Karpas-422 (cell line): ENCODE data around the gene SLC9A6. TPM values are rescaled to one million over a fixed set of nuclear protein-coding genes. Genes with fewer than 3 reads are reported as not detected.
A peak's percentile ranks its signal among the peaks of the same experiment; 100 is the strongest.
"Not testable (repeated sequence)": the region's sequence is repeated elsewhere in the genome, so short reads cannot be mapped to it uniquely, and the experiment has no call there.

Experiments
- DNase-seq: peaks from one replicate; pipeline ENCODE4 v3.0.0-alpha.2; 2015
- H2AFZ ChIP-seq: fragments of 200-600 bp; sonication (generic); 2 replicates; pipeline ENCODE4 v1.6.1; 2014; ENCODE audit warnings: antibody characterized with exemption, low read length, mixed read lengths
- H3K27ac ChIP-seq: fragments of 200-600 bp; sonication (generic); 2 replicates; pipeline ENCODE4 v1.5.1; 2014; ENCODE audit warnings: mild to moderate bottlenecking, low read length, moderate library complexity
- H3K27me3 ChIP-seq: fragments of 200-600 bp; sonication (generic); 2 replicates; pipeline ENCODE4 v1.6.1; 2014; ENCODE audit warnings: low read length, mixed read lengths
- H3K36me3 ChIP-seq: fragments of 200-600 bp; sonication (generic); 2 replicates; pipeline ENCODE4 v1.6.1; 2014; ENCODE audit warnings: low read length, mixed read lengths; ENCODE audit not compliant: insufficient read depth
- H3K4me1 ChIP-seq: fragments of 200-600 bp; sonication (generic); 2 replicates; pipeline ENCODE4 v1.6.1; 2014; ENCODE audit warnings: mild to moderate bottlenecking, low read length, mixed read lengths
- H3K4me2 ChIP-seq: fragments of 200-600 bp; sonication (generic); 2 replicates; pipeline ENCODE4 v1.6.1; 2014; ENCODE audit warnings: low read length, low read depth, mild to moderate bottlenecking; ENCODE audit not compliant: poor library complexity, severe bottlenecking
- H3K4me3 ChIP-seq: fragments of 200-600 bp; sonication (generic); 2 replicates; pipeline ENCODE4 v1.5.1; 2014; ENCODE audit warnings: mild to moderate bottlenecking, antibody characterized with exemption, low read length, mixed read lengths
- H3K79me2 ChIP-seq: fragments of 200-600 bp; sonication (generic); 2 replicates; pipeline ENCODE4 v1.6.1; 2014; ENCODE audit warnings: mild to moderate bottlenecking, low read length, mixed read lengths
- H3K9ac ChIP-seq: fragments of 200-600 bp; sonication (generic); 2 replicates; pipeline ENCODE4 v1.6.0; 2014; ENCODE audit warnings: low read length
- H3K9me2 ChIP-seq: fragments of 200-600 bp; sonication (generic), shearing (Covaris generic); replicated peaks from 2 replicates; pipeline ENCODE4 v1.6.0; 2014; ENCODE audit warnings: mild to moderate bottlenecking, low read length, moderate library complexity; ENCODE audit not compliant: insufficient read depth
- H3K9me3 ChIP-seq: fragments of 300-700, 200-600 bp; sonication (generic); 2 replicates; pipeline ENCODE4 v1.6.1; 2014; ENCODE audit warnings: low read length, mixed read lengths
- H4K20me1 ChIP-seq: fragments of 200-600 bp; sonication (generic); 2 replicates; pipeline ENCODE4 v1.6.1; 2014; ENCODE audit warnings: mild to moderate bottlenecking, antibody characterized with exemption, low read length, low read depth; ENCODE audit not compliant: insufficient read depth
- total RNA-seq: library from RNA; depleted of rRNA; stranded (reverse); fragments of >200 nt; shearing (Covaris generic); gene quantifications from 2 replicates; pipeline ENCODE4 v1.2.3, GENCODE V29; 2014; ENCODE audit warnings: low replicate concordance

SLC9A6 gene
- total RNA-seq, 1 experiment from 2014 or later: 18.3 TPM

DNA sequence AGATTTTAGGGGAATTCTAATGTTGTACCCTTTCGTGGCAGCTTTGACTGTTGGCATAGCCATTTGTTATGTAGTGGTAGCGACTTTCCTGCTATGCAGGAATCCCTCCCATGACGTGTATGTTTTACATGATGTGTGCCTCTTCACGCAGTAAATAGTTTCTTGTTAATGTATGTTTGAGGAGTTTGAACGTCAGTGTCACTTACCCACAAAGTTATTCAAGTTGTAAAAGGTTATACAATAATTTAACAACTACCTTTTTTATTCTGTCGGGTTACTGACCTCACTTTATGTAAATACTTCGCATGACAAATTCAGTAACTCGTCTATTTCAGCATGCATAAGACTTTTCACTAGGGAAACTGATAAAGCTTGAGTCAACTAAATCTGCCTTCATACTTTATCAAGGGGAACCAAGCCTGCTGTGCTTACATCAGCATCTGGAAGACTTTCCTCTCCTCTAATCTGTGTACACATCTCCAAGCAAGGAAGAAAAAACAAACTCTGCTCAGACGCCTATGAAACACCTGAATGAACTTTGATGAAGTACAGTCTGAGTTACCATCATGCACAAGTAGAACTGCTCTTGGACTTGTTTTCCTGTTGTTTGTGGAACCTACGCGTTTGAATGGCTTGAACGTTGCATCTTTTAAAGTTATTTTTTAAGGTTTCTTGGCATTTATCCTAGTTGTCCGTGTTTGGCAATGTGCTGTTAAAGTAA, 61.2 kb downstream of the SLC9A6 start:
- no peak overlapping the region for H2AFZ ChIP-seq
- no peaks in the 10 kb centered on the region for H3K79me2 ChIP-seq
- H3K9me3 ChIP-seq: no peaks in the 10 kb centered on the region
- no peaks in the 10 kb centered on the region for H3K9me2 ChIP-seq
- no peaks in the 10 kb centered on the region for H3K4me1 ChIP-seq
- no peak overlapping the region for H3K9ac ChIP-seq
- peak; percentile 17 for DNase-seq
- H3K4me3 ChIP-seq: no peak overlapping the region
- no peak overlapping the region for H3K27ac ChIP-seq
- H4K20me1 ChIP-seq: no peaks in the 10 kb centered on the region
- no peak overlapping the region for H3K4me2 ChIP-seq
- H3K36me3 ChIP-seq: no peaks in the 10 kb centered on the region
- no peaks in the 10 kb centered on the region for H3K27me3 ChIP-seq

DNA sequence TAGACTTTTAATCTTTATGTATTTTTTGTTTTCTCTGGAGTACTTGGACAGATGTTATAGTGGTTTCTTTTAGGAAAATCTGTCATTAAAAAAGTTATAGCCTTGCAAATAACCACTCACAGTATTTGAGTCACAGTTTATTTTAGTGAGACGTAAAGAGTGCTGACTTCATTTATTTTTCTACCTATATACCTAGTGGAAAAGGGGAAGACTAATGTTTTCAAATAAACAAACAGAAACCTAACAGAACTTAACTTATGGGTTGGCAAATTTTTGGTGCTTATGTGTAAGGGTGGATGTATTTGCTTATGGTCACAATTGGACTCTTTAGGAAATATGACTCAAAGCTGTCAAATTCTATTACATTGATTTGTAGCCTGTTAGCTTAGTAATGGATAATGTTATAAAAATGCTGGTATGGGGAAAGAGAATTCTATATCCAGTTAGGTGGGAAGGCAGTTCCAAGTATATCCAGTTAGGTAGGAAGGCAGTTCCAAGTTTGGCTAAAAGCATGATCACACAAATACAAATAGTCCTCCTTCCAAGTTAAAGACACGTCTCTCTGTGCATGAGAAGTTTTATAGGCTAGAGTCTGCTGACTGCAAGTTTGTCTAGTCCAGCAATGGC, 61.9 kb downstream of the SLC9A6 start:
- Histone ChIP-seq H3K27me3 (no peaks in the 10 kb centered on the region), H3K36me3 (no peaks in the 10 kb centered on the region)

DNA sequence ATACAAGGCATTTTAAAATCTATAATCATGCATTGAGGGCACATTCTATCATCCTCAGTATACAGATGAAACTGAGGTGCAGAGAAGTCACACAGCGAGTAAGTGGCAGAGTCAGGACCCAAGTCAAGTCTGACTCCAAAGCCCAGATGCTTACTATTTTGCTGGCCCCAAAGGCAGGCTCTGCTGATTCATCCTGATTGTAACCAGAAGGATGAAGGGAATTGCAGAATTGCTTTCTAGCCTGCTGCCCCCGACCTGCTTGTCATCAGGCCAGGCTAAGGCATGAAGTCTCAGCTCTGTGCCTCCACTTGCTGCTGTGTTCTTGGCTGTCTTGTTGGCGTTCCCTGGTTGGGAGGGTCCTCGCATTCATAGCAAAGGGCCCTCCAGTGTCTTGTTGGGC, 62.7 kb downstream of the SLC9A6 start:
- Histone ChIP-seq H3K36me3 (no peaks in the 10 kb centered on the region), H4K20me1 (no peaks in the 10 kb centered on the region), H3K27me3 (no peaks in the 10 kb centered on the region), H3K4me3 (no peak overlapping the region), H3K9me3 (no peaks in the 10 kb centered on the region), H3K9me2 (no peaks in the 10 kb centered on the region), H3K79me2 (no peaks in the 10 kb centered on the region), H3K27ac (no peak overlapping the region), H3K9ac (no peak overlapping the region), H3K4me2 (no peak overlapping the region), H3K4me1 (no peaks in the 10 kb centered on the region), H2AFZ (no peak overlapping the region)
- no peak for DNase-seq

More for the DNA sequence above, 61.9 kb downstream of the SLC9A6 start:
- Histone ChIP-seq H3K4me3 (no peak overlapping the region), H3K27ac (no peak overlapping the region), H3K9me3 (no peaks in the 10 kb centered on the region), H3K79me2 (no peaks in the 10 kb centered on the region), H3K9me2 (no peaks in the 10 kb centered on the region), H3K4me1 (no peaks in the 10 kb centered on the region), H4K20me1 (no peaks in the 10 kb centered on the region), H3K9ac (no peak overlapping the region), H3K4me2 (no peak overlapping the region), H2AFZ (no peak overlapping the region)
- DNase-seq: no peak

DNA sequence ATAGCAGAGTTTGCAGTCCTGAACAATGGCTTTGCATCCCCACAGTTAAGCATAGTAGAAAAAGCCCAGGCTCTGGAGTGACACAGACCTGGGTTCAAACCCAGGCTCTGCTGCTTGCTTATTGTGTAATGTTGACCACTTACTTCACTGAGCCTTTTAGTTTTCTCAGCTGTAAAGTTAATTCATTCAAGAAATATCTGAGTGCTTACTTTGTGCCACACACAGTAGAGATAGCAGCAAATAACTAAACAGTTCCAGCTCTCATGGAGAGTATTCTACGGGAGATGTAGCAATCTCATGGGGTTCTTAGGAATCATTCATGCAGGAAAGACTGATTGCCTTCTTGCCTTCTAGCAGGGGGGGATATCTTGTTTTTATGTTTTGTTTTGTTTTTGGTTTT, 63.2 kb downstream of the SLC9A6 start:
- no peaks in the 10 kb centered on the region for H3K27me3 ChIP-seq
- H3K79me2 ChIP-seq: no peaks in the 10 kb centered on the region
- no peaks in the 10 kb centered on the region for H3K36me3 ChIP-seq
- no peaks in the 10 kb centered on the region for H3K4me1 ChIP-seq
- H3K9me2 ChIP-seq: no peaks in the 10 kb centered on the region
- no peaks in the 10 kb centered on the region for H4K20me1 ChIP-seq
- no peak overlapping the region for H3K4me2 ChIP-seq
- no peak overlapping the region for H3K9ac ChIP-seq
- no peak for DNase-seq
- no peak overlapping the region for H3K4me3 ChIP-seq
- no peak overlapping the region for H3K27ac ChIP-seq
- H2AFZ ChIP-seq: no peak overlapping the region
- no peaks in the 10 kb centered on the region for H3K9me3 ChIP-seq

DNA sequence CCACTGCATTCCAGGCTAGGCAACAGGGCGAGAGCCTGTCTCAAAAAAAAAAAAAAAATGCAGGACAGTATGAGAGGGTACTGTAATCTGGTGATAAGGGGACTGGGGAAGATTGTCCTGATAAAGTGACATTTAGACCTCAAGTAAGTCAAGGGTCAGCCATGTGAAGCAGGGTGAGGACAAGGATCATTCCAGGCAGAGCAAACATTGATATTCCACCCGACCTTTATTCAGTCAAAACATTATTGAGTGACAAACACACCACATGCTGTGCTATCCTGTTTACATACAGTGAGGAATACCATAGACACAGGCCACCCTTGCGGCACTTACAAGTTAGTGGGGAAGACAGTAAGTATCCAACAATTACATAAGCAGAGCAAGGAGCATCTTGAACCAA, 64.4 kb downstream of the SLC9A6 start:
- Histone ChIP-seq H3K9ac (no peak overlapping the region), H3K4me3 (no peak overlapping the region), H3K9me3 (no peaks in the 10 kb centered on the region), H2AFZ (no peak overlapping the region), H3K79me2 (no peaks in the 10 kb centered on the region), H3K27ac (no peak overlapping the region), H3K4me2 (no peak overlapping the region), H3K9me2 (no peaks in the 10 kb centered on the region), H3K27me3 (no peaks in the 10 kb centered on the region), H3K4me1 (no peaks in the 10 kb centered on the region), H3K36me3 (no peaks in the 10 kb centered on the region), H4K20me1 (no peaks in the 10 kb centered on the region)
- no peak for DNase-seq

DNA sequence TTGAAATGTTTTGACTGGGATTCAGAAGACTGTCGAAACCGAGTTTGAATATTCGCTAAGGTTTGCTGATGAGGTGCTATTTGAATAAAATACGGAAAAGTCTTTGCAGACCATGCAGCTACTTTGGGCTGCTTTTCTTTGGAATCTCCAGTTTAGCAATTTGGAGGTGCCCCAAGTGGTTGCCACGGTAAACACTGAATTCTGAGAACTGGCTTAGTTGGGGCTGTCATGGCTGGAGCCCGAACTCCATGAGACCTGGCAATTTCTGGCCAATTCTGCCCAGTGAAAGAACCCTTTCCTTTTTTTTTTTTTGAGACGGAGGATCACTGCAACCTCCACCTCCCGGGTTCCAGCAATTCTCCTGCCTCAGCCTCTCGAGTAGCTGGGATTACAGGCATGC, 65.6 kb downstream of the SLC9A6 start:
- H4K20me1 ChIP-seq: not testable (repeated sequence)

DNA sequence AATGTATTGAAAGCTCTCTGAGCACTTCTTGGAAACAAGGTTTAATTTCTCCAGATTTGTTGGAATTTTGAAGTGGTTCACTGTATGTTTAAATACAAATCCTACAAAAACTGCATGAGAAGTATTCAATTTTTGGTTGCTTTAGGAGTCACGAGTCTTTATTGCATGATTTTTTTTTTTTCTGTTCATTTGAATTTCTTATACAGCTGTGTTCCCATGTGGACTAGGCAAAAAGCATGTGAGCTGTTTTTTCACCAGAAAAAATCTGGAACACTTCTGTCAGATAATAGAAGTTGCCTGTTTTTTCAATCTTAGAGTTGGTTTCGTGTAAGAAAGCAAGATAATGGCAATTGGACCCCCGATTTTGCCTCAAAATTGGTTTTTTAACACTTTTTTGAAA, 66.4 kb downstream of the SLC9A6 start:
- H3K4me3 ChIP-seq: no peak overlapping the region
- no peak overlapping the region for H3K9ac ChIP-seq
- no peaks in the 10 kb centered on the region for H4K20me1 ChIP-seq
- no peaks in the 10 kb centered on the region for H3K79me2 ChIP-seq
- H3K36me3 ChIP-seq: no peaks in the 10 kb centered on the region
- H3K4me1 ChIP-seq: no peaks in the 10 kb centered on the region
- no peak overlapping the region for H3K4me2 ChIP-seq
- H2AFZ ChIP-seq: no peak overlapping the region
- no peaks in the 10 kb centered on the region for H3K27me3 ChIP-seq
- DNase-seq: no peak
- no peak overlapping the region for H3K27ac ChIP-seq
- no peaks in the 10 kb centered on the region for H3K9me2 ChIP-seq
- no peaks in the 10 kb centered on the region for H3K9me3 ChIP-seq

More for the DNA sequence above, 65.6 kb downstream of the SLC9A6 start:
- H3K4me2 ChIP-seq, H3K9me2 ChIP-seq, H3K27ac ChIP-seq, H3K27me3 ChIP-seq, H3K9ac ChIP-seq, DNase-seq, H3K4me1 ChIP-seq, H3K36me3 ChIP-seq, H3K9me3 ChIP-seq, H3K79me2 ChIP-seq, H3K4me3 ChIP-seq, H2AFZ ChIP-seq: not testable (repeated sequence)

DNA sequence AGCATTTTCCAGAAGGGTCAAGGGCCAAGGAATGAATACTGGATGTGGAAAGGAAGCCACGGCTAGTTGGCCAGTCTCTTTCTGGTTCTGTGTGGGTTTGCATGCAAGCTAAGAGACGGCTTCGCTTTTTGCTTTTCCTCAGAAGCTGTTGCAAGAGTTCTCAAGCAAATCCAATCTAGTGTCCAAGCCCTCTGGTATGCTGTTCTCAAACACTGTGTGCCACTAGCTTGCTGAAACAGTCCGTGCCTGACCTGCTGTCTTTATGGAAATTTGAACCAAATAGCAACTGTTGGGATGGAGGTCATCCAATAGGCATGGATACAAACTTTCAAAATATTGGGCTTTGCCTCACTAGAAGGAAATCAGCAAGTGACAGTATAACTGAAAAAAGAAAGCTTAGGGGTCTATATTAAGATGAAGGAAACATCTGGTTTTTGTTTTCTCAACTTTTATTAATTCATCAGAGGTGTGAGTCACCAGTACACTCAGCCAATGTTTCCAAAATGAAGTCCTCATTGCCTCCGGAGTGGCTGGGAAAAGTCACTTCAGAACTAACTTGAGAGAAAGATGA, 70.5 kb downstream of the SLC9A6 start:
- no peak for DNase-seq
- Histone ChIP-seq H3K9me2 (no peaks in the 10 kb centered on the region), H2AFZ (no peak overlapping the region), H3K4me3 (no peak overlapping the region), H3K9me3 (no peaks in the 10 kb centered on the region), H3K27me3 (no peaks in the 10 kb centered on the region), H4K20me1 (no peaks in the 10 kb centered on the region), H3K9ac (no peak overlapping the region), H3K4me1 (no peaks in the 10 kb centered on the region), H3K79me2 (no peaks in the 10 kb centered on the region), H3K27ac (no peak overlapping the region), H3K36me3 (no peaks in the 10 kb centered on the region), H3K4me2 (no peak overlapping the region)
